HG02571 (cell line): ENCODE measurements around the gene TRPM2.

Source experiments
- ATAC-seq: cut with Tn5 transposase; IDR thresholded peaks from one replicate; pipeline ENCODE4 v1.9.1; 2021; ENCODE audit warnings: mild to moderate bottlenecking, moderate library complexity; ENCODE audit not compliant: unreplicated experiment

The TRPM2 gene

DNA sequence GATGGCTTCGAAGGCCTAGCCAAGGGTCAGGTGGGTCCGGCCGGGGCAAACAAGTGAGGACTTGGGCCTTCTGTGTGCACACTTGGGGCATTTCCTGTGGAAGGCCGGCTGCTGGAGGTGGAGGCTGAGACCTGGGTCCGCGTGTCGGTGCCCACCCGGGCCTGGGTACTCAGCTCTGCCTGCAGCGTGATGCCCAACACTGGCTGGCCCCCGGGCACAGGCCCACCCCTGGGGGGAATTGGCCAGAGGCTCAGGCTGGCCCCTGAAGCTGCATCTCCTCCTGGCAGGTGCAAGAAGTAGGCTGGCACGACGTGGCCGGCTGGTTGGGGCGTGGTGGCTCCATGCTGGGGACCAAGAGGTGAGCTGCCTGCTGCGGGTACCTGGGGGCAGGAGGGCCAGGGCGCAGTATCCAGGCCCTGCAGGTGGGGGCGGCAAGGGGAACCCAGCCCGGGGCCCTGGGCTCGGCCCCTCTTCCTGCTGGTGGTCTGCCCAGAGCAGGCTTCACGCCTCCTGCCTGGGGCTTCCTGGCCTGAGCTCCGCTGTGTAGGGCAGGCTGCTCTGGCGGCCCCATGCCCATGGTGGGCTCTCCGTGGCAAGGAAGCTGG, 31.5 kb upstream of the TRPM2 start:
- ATAC-seq: no peak

DNA sequence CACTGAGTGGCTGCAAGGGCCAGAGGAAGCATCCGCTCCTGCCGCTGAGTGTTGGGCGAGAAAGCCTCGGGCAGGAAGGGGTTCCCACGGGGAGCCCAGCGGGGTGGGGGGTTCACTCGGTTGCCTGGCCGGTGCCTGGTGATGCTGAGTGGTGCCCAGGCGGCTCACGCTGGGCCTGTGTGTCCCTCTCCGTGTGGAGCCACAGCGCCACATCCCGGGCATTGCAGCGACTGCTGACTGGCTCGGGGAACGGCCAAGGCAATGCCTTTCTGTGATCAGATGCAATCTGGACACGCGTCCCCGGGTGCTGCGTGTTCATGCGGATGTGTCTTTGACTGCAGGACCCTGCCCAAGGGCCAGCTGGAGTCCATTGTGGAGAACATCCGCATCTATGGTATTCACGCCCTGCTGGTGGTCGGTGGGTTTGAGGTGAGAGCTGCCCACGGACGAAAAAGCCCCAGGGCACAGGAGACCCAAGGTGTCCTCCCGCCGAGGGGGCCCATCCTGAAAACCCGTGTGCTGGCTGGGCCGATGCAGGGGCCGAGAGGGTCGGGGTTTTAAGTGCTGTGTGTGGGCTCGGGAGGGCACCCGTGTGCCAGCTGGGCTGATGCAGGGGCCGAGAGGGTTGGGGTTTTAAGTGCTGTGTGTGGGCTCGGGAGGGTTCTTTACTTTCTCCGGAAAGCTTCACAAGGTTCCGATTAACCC, 30.6 kb upstream of the TRPM2 start:
- no peak for ATAC-seq

- ATAC-seq: no peak
These were observed 29.8 kb upstream of the TRPM2 start for GRCh38 chr21:44323591-44323990.

GRCh38 chr21:44324106-44324853, 29.1 kb upstream of the TRPM2 start:
- no peak for ATAC-seq

DNA sequence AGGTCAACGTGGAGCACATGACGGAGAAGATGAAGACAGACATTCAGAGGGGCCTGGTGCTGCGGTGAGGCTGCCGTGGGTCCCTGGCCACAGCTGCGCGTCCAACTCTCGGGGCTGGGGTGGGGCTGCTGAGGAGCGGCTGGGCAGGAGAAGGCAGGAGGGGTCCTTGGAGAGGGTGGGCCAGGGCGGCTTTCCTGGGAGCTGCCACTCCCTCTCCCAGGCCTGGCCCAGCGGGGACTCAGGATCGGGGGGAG, 28.6 kb upstream of the TRPM2 start:
- no peak for ATAC-seq

- ATAC-seq: no peak
These were observed 27.8 kb upstream of the TRPM2 start for GRCh38 chr21:44325386-44326271.

DNA sequence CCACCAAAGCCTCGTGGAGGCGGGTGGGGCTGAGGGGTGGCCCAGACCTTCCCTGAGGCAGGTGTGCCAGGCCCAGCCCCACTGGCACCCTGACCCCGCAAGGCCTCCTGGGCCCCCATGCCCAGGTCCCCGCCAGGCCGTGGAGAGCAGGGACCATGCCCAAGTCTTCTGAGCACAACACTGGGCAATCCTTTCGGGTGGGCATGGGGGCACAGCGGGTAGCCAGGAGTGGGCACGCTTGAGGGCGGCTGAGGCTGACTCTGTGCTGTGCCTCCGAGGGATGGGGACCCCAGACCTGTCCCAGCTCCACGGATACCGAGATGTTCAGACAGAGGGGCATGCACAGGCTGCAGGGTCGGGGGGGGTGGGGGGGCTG, 27.2 kb upstream of the TRPM2 start:
- no peak for ATAC-seq

DNA sequence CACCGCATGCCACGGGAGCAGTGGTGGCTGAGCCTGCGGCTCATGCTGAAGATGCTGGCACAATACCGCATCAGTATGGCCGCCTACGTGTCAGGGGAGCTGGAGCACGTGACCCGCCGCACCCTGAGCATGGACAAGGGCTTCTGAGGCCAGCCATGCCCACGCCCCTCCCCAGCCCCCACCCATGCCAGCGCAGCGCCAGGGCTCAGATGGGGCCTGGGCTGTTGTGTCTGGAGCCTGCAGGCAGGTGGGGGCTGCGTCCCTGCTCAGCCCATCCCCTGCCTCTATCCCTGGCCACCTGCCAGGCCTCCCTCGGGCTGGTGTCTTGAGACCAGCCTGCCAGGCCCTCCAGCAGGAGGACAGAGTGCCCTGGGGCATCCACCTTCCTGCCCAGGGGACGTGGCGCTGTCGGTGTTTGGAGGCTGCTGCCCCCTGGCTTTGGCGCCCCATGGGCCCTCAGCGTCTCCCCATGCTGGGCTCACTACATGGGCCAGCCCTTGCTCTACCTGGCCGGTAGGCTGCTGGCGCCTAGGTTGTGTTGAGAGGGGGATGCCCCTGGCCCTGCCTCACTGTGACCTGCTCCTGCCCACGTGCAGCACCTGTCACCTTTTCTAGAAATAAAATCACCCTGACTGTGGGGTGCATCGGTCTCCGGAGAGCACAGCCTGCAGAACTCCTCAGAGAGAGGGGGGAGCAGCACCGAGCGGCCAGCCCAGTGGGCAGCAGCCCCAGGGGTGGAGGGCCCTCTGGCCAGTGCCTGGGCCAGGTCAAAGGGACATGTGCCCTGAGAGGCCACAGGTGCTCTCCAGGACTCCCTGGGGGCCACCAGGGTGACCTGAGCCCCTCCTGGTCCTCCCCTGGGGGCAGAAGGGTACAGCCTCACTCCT, 26.5 kb upstream of the TRPM2 start:
- no peak for ATAC-seq

DNA sequence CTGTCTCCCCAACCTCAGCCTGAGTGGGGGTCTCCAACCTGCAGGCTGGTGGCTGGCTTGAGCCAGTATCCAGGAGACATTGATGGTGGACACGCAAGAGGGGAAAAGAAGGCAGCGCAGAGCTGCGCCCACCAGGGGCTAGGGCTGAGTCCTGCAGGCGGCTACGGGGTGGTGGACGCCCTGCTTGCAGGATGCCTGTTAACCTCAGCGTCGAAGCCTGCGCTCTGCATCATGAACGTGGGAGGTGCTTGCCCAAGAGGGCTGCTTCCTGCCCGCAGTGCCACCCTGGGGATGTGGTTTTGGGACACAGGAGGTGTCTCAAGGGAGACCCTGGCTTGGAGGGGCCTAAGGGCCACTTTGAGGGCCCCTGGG, 25.8 kb upstream of the TRPM2 start:
- no peak for ATAC-seq

DNA sequence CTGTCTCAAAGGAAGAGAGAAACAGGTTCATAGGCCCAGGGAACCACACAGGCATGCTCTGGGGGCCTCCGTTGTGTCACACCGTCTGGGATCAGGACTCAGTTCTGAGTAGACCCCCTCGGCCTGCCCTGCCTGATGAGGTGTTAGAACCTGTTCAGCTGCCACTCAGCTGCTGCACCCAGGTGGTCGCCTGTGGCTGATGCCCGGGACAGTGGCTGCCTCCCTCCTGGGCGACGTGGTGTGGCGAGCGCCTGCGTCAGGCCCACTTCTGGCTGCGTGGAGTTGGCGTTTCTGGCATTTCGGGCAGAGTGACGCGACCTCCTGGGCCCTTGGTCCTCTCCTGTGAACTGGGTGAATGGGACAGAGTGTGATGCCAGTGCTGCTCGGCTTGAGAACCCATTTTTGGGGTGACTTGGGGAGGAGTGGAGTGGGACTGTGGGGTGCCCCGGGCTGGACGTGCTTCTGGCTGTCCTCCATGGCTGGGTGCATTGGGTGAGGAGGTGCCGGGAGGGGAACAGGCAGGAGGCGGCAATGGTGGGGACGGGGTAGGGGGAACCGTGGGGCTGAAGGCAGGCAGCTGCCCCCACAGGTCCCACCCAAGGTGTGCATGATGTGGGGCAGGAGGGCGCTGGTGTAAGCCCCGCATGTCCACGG, 25.1 kb upstream of the TRPM2 start:
- ATAC-seq: no peak

DNA sequence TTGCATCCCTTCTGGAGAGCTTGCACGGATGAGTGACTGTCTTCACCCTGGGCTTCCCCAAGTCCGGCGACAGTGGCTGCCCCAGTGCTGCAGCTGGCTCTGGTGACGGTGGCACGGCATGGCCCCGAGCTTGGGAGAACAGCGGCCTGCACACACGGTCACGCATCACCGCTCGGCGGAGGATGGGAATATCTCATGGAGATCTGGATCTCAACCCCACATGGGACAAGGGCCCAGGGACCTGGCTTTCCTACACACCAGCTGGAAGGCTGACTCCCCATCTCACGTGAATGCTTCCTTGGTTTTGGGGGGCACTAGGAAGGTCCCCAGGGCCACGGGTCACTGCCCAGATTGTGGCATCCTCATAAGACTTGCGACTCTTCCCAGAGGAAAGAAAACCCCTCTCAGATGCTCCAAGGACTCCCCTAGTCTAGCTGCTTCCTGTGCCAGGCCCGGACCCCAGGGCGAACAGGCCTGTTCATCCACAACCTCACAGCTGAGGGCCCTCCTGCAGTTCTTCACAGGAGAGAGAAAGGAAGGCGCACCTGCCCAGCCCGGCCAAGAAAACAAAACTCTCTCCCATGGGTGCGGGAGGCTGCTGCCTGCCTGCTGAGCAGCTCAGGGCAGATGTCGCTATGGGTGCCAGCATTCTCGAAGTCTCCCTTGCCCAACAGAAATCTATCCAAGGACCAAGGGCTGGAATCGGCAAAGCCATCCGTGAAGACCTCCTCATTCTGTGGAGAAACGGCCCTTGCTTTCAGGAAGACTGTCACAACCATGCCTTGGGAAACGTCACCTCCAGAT, 24.1 kb upstream of the TRPM2 start:
- ATAC-seq: no peak

DNA sequence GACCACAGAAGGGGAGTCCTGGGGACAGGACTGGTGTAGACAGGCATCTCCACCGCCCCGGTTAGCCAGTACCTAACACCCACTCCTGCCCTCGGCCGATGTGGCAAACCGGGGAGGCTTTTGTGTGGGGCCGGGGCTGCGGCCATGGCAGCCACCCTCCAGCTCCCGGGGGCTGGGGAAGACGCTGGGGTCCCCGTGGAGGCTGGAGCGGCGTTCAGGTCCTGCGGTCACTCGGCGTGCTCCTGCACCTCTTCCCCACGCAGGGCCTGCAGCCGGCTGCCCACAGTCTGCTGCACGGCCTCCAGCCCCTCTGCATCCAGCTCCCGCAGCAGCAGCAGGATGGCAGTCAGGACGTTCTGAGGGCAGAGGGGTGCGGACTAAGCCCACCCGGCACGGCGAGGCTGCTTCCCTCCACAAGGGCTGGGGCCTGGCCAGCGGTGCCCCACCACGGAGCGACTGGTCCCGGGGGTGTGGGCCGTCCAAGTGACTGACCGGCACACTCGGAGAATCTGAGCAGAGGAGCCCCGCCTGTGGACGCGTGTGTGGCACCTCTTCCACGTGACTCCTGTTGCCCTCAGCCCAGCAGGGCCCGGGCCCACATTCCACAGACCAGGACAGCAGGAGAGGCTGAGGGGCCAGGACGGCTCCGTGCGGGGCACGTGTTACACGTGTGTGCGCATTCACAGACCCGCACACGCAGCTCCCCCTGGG, 23.3 kb upstream of the TRPM2 start:
- no peak for ATAC-seq

DNA sequence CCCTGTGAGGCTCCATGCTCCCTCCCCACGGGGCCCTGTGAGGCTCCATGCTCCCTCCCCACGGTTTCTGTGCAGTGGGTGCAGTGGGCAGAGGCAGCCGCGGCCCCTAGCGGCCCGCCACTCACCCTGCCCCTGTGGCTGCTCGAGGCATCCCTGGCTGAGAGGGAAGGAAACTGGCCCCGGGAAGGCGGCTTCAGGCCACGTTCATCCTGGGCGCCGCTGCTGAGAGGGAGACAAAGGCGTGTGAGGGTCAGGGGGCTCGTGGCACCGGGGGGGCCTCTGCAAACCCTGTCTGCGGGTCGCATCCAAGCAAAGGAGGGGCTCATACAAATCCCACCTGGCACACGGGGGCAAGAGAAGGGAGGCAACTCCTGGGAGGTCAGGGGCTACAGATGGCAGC, 22.7 kb upstream of the TRPM2 start:
- ATAC-seq: no peak

GRCh38 chr21:44331209-44331608, 22.2 kb upstream of the TRPM2 start:
- no peak for ATAC-seq

DNA sequence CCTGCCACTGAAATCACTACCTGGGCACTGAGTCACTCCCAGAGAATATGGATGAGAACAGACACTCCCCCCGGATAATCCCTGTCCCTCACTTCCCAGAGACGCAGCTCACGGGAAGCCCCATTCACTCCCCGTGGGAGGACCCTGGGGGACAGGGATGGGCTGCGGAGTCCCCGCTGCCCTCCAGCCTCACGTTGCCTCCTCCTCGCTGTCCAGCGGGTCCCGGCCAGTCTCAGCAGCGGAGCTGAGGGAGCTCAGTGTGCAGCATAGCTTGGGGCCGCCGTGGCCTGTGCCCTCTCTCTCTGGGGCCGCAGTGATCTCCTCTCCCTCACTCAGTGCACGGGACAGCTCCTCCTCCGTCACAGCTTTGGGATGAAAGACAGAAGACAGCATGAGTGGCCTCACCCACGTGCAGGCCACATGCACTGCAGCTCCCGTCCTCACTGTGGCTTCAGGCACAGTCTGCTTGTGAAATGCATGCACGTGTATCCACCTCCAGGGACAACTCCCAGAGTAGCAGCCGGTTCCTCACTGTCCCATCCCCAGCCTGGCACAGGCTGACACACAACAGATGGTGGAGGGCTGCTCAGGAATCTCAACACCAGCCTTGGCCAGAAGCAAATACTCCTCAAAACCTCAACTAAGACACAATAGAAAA, 21.6 kb upstream of the TRPM2 start:
- no peak for ATAC-seq

- no peak for ATAC-seq
These were observed 21.0 kb upstream of the TRPM2 start for GRCh38 chr21:44332383-44332782.

DNA sequence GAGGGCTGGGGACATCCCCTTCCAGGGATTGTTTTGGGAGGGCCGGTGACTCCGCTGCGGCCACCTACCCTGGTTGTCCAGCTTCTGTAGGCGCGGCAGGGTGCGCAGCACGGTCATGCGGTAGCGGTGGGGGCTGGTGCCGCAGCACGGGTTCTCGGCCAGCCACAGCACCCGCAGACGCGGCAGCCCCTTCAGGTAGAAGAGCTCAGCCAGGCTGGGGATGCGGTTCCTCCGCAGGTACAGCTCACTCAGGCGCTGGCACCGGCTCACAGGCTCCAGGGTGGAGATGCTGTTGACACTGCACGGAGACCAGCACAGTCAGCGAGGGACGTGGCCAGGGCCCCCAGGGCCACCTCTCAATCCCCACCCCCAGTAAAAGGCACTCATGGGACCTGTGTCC, 20.5 kb upstream of the TRPM2 start:
- ATAC-seq: no peak
